NCI-H2107 (cell line): ENCODE measurements around the gene PRSS58.

Source experiments
- DNase-seq: peaks from one replicate; lab custom pipeline; 2025; lab: John Stamatoyannopoulos, UW

PRSS58 gene

GRCh38 chr7:142257958-142258357 is at the start of gene PRSS58:
PRSS58 (minus strand) TSS chr7:142258058; CDS start chr7:142257707, 351 bp downstream.
- DNase-seq = no peak

- DNase-seq = no peak
Observed at GRCh38 chr7:142307246-142307900, 49.5 kb upstream of the PRSS58 start.

- no peak for DNase-seq
Observed at GRCh38 chr7:142303650-142304049, 45.8 kb upstream of the PRSS58 start.

- DNase-seq = no peak
Observed at GRCh38 chr7:142301923-142302550, 44.2 kb upstream of the PRSS58 start.

GRCh38 chr7:142301299-142301698 is 43.4 kb upstream of the PRSS58 start:
- DNase-seq = no peak

- DNase-seq = no peak
Observed at GRCh38 chr7:142300689-142301088, 42.8 kb upstream of the PRSS58 start.

- no peak for DNase-seq
Observed at GRCh38 chr7:142299237-142299781, 41.5 kb upstream of the PRSS58 start.

GRCh38 chr7:142298627-142299026 is 40.8 kb upstream of the PRSS58 start:
- no peak for DNase-seq

GRCh38 chr7:142298009-142298408 is 40.2 kb upstream of the PRSS58 start:
- DNase-seq = no peak

- DNase-seq = no peak
Observed at GRCh38 chr7:142280263-142280662, 22.4 kb upstream of the PRSS58 start.

GRCh38 chr7:142279601-142280000 is 21.7 kb upstream of the PRSS58 start:
- DNase-seq = no peak

- DNase-seq = no peak
Observed at GRCh38 chr7:142275028-142275427, 17.2 kb upstream of the PRSS58 start.

GRCh38 chr7:142272841-142273240 is 15.0 kb upstream of the PRSS58 start:
- no peak for DNase-seq

- no peak for DNase-seq
Observed at GRCh38 chr7:142263598-142264380, 5.9 kb upstream of the PRSS58 start.

- no peak for DNase-seq
Observed at GRCh38 chr7:142250705-142251104, 7.2 kb downstream of the PRSS58 start.

- no peak for DNase-seq
Observed at GRCh38 chr7:142249918-142250317, 7.9 kb downstream of the PRSS58 start.

GRCh38 chr7:142248166-142249160 is 9.4 kb downstream of the PRSS58 start:
- DNase-seq = no peak

GRCh38 chr7:142243823-142244222 is 14.0 kb downstream of the PRSS58 start:
- no peak for DNase-seq

- DNase-seq = no peak
Observed at GRCh38 chr7:142240546-142240945, 17.3 kb downstream of the PRSS58 start.

GRCh38 chr7:142231716-142232115 is 26.1 kb downstream of the PRSS58 start:
- no peak for DNase-seq

- DNase-seq = no peak
Observed at GRCh38 chr7:142228537-142229104, 29.2 kb downstream of the PRSS58 start.
